Ecto neural progenitor cell (in vitro differentiated cells): ENCODE data around the gene LCTL.
A peak's percentile ranks its signal among the peaks of the same experiment; 100 is the strongest.

Experiments
- DNase-seq: peaks from one replicate; pipeline ENCODE4 v3.0.0-alpha.2; 2018; ENCODE audit warnings: low spot score

Gene LCTL

GRCh38 chr15:66565741-66566144 is at the start of gene LCTL:
LCTL (minus strand) TSS chr15:66565998; CDS start chr15:66565365, 633 bp downstream.
- DNase-seq = peak; percentile 78

GRCh38 chr15:66614951-66615760 is 49.4 kb upstream of the LCTL start:
- DNase-seq = no peak

- DNase-seq = no peak
These were observed 48.7 kb upstream of the LCTL start for GRCh38 chr15:66614456-66614855.

GRCh38 chr15:66613743-66614142 is 47.9 kb upstream of the LCTL start:
- no peak for DNase-seq

- no peak for DNase-seq
These were observed 45.7 kb upstream of the LCTL start for GRCh38 chr15:66611257-66612053.

GRCh38 chr15:66609876-66610275 is 44.1 kb upstream of the LCTL start:
- no peak for DNase-seq

- DNase-seq = no peak
These were observed 43.1 kb upstream of the LCTL start for GRCh38 chr15:66608881-66609280.

GRCh38 chr15:66608159-66608558 is 42.4 kb upstream of the LCTL start:
- DNase-seq = no peak

- DNase-seq = peak; percentile 86
These were observed 37.7 kb upstream of the LCTL start for GRCh38 chr15:66603301-66604179.

GRCh38 chr15:66601521-66601920 is 35.7 kb upstream of the LCTL start:
- no peak for DNase-seq

GRCh38 chr15:66600240-66600627 is 34.4 kb upstream of the LCTL start:
- DNase-seq = no peak

- DNase-seq = no peak
These were observed 33.9 kb upstream of the LCTL start for GRCh38 chr15:66599536-66600239.

- DNase-seq = no peak
These were observed 32.5 kb upstream of the LCTL start for GRCh38 chr15:66598095-66598815.

- no peak for DNase-seq
These were observed 30.2 kb upstream of the LCTL start for GRCh38 chr15:66595931-66596545.

- DNase-seq = no peak
These were observed 29.5 kb upstream of the LCTL start for GRCh38 chr15:66595332-66595731.

- DNase-seq = no peak
These were observed 29.0 kb upstream of the LCTL start for GRCh38 chr15:66594836-66595235.

GRCh38 chr15:66594344-66594743 is 28.5 kb upstream of the LCTL start:
- DNase-seq = no peak

- DNase-seq = no peak
These were observed 27.5 kb upstream of the LCTL start for GRCh38 chr15:66593219-66593780.

- DNase-seq = no peak
These were observed 26.9 kb upstream of the LCTL start for GRCh38 chr15:66592505-66593218.
